Breast epithelium (tissue), 4 donors: ENCODE data around the gene TMEM141. TPM values are rescaled to one million over a fixed set of nuclear protein-coding genes. Genes with fewer than 3 reads are reported as not detected.
"Not testable (repeated sequence)": the region's sequence is repeated elsewhere in the genome, so short reads cannot be mapped to it uniquely, and the experiment has no call there.

ENCODE experiments used
- DNase-seq, 2 donors: peaks; one replicate each; pipeline ENCODE4 v3.0.0-alpha.2; 2019; ENCODE audit warnings: low spot score in 2 of 2
- H3K27ac ChIP-seq, 2 donors: fragments of 200-600 bp; sonication (generic) in 1 of 2; one replicate each; pipeline ENCODE4 v1.5.1; 2016 to 2019; ENCODE audit warnings: mild to moderate bottlenecking in 1 of 2
- H3K27me3 ChIP-seq, 2 donors: fragments of 200-600 bp; sonication (generic) in 1 of 2; one replicate each; pipeline versions ENCODE4 v1.5.1 to v1.6.0; 2017 to 2019; ENCODE audit warnings: control low read depth in 1 of 2, mild to moderate bottlenecking in 1 of 2
- H3K36me3 ChIP-seq: fragments of 200-600 bp; one replicate; pipeline ENCODE4 v1.5.1; 2019
- H3K4me1 ChIP-seq, 2 donors: fragments of 200-600 bp; sonication (generic); one replicate each; pipeline ENCODE4 v1.5.1; 2016 to 2019; ENCODE audit warnings: control low read depth in 1 of 2
- H3K4me3 ChIP-seq, 3 donors: fragments of 200-600 bp; sonication (generic); 1 replicate in 2 of 3; 2 replicates in 1 of 3; pipeline ENCODE4 v1.5.1; 2016 to 2019; ENCODE audit warnings: mild to moderate bottlenecking in 3 of 3, moderate library complexity in 2 of 3
- H3K9me3 ChIP-seq, 2 donors: fragments of 200-600 bp; sonication (generic) in 1 of 2; one replicate each; pipeline ENCODE4 v1.5.1; 2016 to 2019; ENCODE audit warnings: control low read depth in 1 of 2
- CTCF ChIP-seq, 3 donors: fragments of 450-650 bp; IDR thresholded peaks; one replicate each; pipeline ENCODE4 v1.5.1; 2016 to 2017; ENCODE audit warnings: antibody characterized with exemption in 3 of 3, mild to moderate bottlenecking in 3 of 3, moderate library complexity in 3 of 3
- POLR2A ChIP-seq: fragments of 450-650 bp; IDR thresholded peaks from one replicate; pipeline ENCODE4 v1.6.1; 2016; ENCODE audit warnings: antibody characterized with exemption, mild to moderate bottlenecking, moderate library complexity
- POLR2AphosphoS5 ChIP-seq, 3 donors: sonication (generic); formaldehyde crosslinking; IDR thresholded peaks; one replicate each; pipeline ENCODE4 v1.6.1; 2017; ENCODE audit warnings: antibody characterized with exemption in 3 of 3
- intact Hi-C: fragments of 100-400 bp; cut with DNase I; formaldehyde crosslinking; loops from one replicate; pipeline ENCODE4 v1.15.1; 2023; ENCODE audit warnings: low total_unique reads
- total RNA-seq, 3 donors: library from RNA; depleted of rRNA; stranded (reverse); fragments of >200 nt; gene quantifications; one replicate each; pipeline ENCODE4 v1.1.0, GENCODE V29; 2016

TMEM141 gene
- total RNA-seq, 3 donors from 2014 or later: 85.8 to 121 (median 103) TPM

- H3K9me3 ChIP-seq: peaks cover 14% of the 10 kb centered on the region in 2 donors
- intact Hi-C loops: no loop called here
- no peaks in the 10 kb centered on the region for H3K4me1 ChIP-seq
- H3K27me3 ChIP-seq: no peaks in the 10 kb centered on the region
- no peak overlapping the region for H3K4me3 ChIP-seq
- DNase-seq: no peak
- H3K36me3 ChIP-seq: no peaks in the 10 kb centered on the region
- no peak for TF ChIP-seq POLR2A
- TF ChIP-seq CTCF (IDR thresholded peaks at IDR 0.05): no peak
- H3K27ac ChIP-seq: no peak overlapping the region
Measured at GRCh38 chr9:136751244-136751643, 39.9 kb upstream of the TMEM141 start.

- Histone ChIP-seq H3K36me3 (no peaks in the 10 kb centered on the region), H3K27me3 (no peaks in the 10 kb centered on the region), H3K9me3 (peaks cover 14% of the 10 kb centered on the region in 2 donors), H3K27ac (no peak overlapping the region), H3K4me3 (no peak overlapping the region), H3K4me1 (no peaks in the 10 kb centered on the region)
- DNase-seq: no peak
- intact Hi-C loops: no loop called here
- TF ChIP-seq POLR2A: no peak
- no peak for TF ChIP-seq CTCF (IDR thresholded peaks at IDR 0.05)
- TF ChIP-seq POLR2AphosphoS5 (IDR thresholded peaks at IDR 0.05): no peak
Measured at GRCh38 chr9:136751814-136752213, 39.3 kb upstream of the TMEM141 start.

GRCh38 chr9:136753371-136754058 is 37.6 kb upstream of the TMEM141 start:
- H3K27ac ChIP-seq: no peak overlapping the region
- no peaks in the 10 kb centered on the region for H3K27me3 ChIP-seq
- no peak for DNase-seq
- no peaks in the 10 kb centered on the region for H3K36me3 ChIP-seq
- no peaks in the 10 kb centered on the region for H3K4me1 ChIP-seq
- H3K9me3 ChIP-seq: peaks cover 14% of the 10 kb centered on the region in 2 donors
- TF ChIP-seq POLR2A (no peak), POLR2AphosphoS5 (IDR thresholded peaks at IDR 0.05) (no peak), CTCF (IDR thresholded peaks at IDR 0.05) (no peak)
- no peak overlapping the region for H3K4me3 ChIP-seq
- intact Hi-C loops: no loop called here

- no peaks in the 10 kb centered on the region for H3K4me1 ChIP-seq
- intact Hi-C loops: no loop called here
- H3K36me3 ChIP-seq: no peaks in the 10 kb centered on the region
- no peak overlapping the region for H3K4me3 ChIP-seq
- no peak for DNase-seq
- peaks cover 14% of the 10 kb centered on the region in 2 donors for H3K9me3 ChIP-seq
- H3K27ac ChIP-seq: no peak overlapping the region
- no peak for TF ChIP-seq CTCF (IDR thresholded peaks at IDR 0.05)
- TF ChIP-seq POLR2AphosphoS5 (IDR thresholded peaks at IDR 0.05): no peak
- no peak for TF ChIP-seq POLR2A
- no peaks in the 10 kb centered on the region for H3K27me3 ChIP-seq
Measured at GRCh38 chr9:136754059-136754572, 37.0 kb upstream of the TMEM141 start.

- TF ChIP-seq POLR2AphosphoS5 (IDR thresholded peaks at IDR 0.05) (no peak), POLR2A (no peak), CTCF (IDR thresholded peaks at IDR 0.05) (no peak)
- DNase-seq: no peak
- intact Hi-C loops: no loop called here
- no peaks in the 10 kb centered on the region for H3K27me3 ChIP-seq
- H3K36me3 ChIP-seq: no peaks in the 10 kb centered on the region
- H3K27ac ChIP-seq: no peak overlapping the region
- H3K9me3 ChIP-seq: peaks cover 14% of the 10 kb centered on the region in 2 donors
- no peak overlapping the region for H3K4me3 ChIP-seq
- no peaks in the 10 kb centered on the region for H3K4me1 ChIP-seq
Measured at GRCh38 chr9:136754626-136755301, 36.4 kb upstream of the TMEM141 start.

- H3K4me1 ChIP-seq, H3K36me3 ChIP-seq, H3K27ac ChIP-seq, DNase-seq, H3K27me3 ChIP-seq, H3K4me3 ChIP-seq, intact Hi-C loops: not testable (repeated sequence)
- H3K9me3 ChIP-seq: peaks cover 14% of the 10 kb centered on the region in 2 donors
Measured at GRCh38 chr9:136755302-136756133, 35.6 kb upstream of the TMEM141 start.
